Neural progenitor cell (in vitro differentiated cells): ENCODE data around the gene KANK2.

Experiments used
- CTCF ChIP-seq: fragments of 200-600 bp; sonication (generic); IDR thresholded peaks from 2 replicates; pipeline ENCODE4 v1.5.1; 2017; ENCODE audit warnings: antibody characterized with exemption, mild to moderate bottlenecking
- EZH2 ChIP-seq: fragments of 200-600 bp; sonication (generic); IDR thresholded peaks from 2 replicates; pipeline ENCODE4 v1.6.1; 2017; ENCODE audit warnings: antibody characterized with exemption, mild to moderate bottlenecking, moderate library complexity

DNA sequence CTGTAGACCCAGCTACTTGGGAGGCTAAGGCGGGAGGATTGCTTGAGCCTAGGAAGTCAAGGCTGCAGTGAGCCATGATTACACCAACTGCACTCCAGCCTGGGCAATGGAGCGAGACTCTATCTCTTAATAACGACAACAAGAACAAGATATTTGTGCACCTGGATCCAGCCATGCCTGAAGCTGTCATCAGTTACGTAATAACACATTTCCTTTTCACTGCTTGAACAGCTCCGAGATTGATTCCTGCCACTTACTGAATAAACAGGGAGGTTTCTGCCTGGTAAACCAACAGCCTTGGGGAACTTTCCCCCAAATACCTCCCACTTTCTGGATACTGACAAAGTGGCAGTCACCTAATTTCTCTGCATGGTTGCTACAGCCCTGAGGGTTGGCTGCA, 5.4 kb downstream of the KANK2 start:
- TF ChIP-seq CTCF: no peak
- TF ChIP-seq EZH2: no peak
